ENCODE results near the gene GIT1.

- TF ChIP-seq EP300 (IDR thresholded peaks at IDR 0.05; ENCODE audit: borderline replicate concordance in 1 of 2, low read depth in 1 of 2, low read length in 1 of 2) (no peak), RCOR1 (IDR thresholded peaks at IDR 0.05; ENCODE audit: low read length) (no peak), CTCF (IDR thresholded peaks at IDR 0.05) (no peak), TEAD4 (IDR thresholded peaks at IDR 0.05; ENCODE audit: borderline replicate concordance, insufficient read depth) (no peak), JUND (IDR thresholded peaks at IDR 0.05) (no peak), USF2 (IDR thresholded peaks at IDR 0.05; ENCODE audit: borderline replicate concordance, low read depth, low read length) (no peak), GATA2 (CRISPR knock-in tag; IDR thresholded peaks at IDR 0.05) (no peak), REST (IDR thresholded peaks at IDR 0.05; ENCODE audit: low read depth, low read length) (no peak), SMC3 (IDR thresholded peaks at IDR 0.05; ENCODE audit: low read depth, low read length) (no peak), CHD2 (IDR thresholded peaks at IDR 0.05; ENCODE audit: low read length, partially characterized antibody) (no peak), TAF1 (IDR thresholded peaks at IDR 0.05; ENCODE audit: borderline replicate concordance, low read depth, low read length) (no peak), POLR2AphosphoS5 (IDR thresholded peaks at IDR 0.05; ENCODE audit: low read depth, low read length) (no peak)
- TF ChIP-seq, protein P1, sequence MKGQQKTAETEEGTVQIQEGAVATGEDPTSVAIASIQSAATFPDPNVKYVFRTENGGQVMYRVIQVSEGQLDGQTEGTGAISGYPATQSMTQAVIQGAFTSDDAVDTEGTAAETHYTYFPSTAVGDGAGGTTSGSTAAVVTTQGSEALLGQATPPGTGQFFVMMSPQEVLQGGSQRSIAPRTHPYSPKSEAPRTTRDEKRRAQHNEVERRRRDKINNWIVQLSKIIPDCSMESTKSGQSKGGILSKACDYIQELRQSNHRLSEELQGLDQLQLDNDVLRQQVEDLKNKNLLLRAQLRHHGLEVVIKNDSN (IDR thresholded peaks at IDR 0.05; ENCODE audit: borderline replicate concordance, low read depth): no peak
Measured at GRCh38 chr17:29577385-29578211, 11.8 kb downstream of the GIT1 start.
